ENCODE measurements around the gene CCP110.

The CCP110 gene

DNA sequence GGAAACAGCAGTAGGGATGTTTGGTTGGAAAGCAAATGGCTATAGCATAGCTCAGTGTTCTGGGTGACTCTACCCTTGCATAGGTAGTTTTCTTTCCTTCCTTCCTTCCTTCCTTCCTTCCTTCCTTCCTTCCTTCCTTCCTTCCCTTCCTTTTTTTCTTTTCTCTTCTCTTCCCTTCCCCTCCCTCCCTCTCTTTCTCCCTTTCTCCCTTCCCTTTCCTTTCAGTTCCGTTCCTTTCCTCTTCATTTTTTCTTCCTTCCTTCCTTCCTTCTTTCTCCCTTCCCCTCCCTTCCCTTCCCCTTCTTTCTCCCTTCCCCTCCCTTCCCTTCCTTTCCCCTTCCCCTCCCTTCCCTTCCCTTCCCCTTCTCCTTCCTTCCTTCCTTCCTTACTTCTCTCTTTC lies 33.1 kb upstream of the CCP110 start:
- Histone ChIP-seq H2BK120ac (ENCODE audit: low read depth, low read length) (no peak overlapping the region), H2BK5ac (ENCODE audit: low read length) (no peak overlapping the region), H2AK5ac (ENCODE audit: low read depth, low read length) (no peak overlapping the region), H3K18ac (ENCODE audit: low read length) (no peak overlapping the region), H2AFZ (ENCODE audit: low read length) (no peak overlapping the region), H3K14ac (ENCODE audit: low read length) (no peak overlapping the region), H3K79me1 (ENCODE audit: low read depth, low read length) (no peaks in the 10 kb centered on the region), H3K4me3 (ENCODE audit: low read length in 2 of 2) (no peak overlapping the region), H4K91ac (ENCODE audit: low read depth, low read length, poor library complexity) (no peak overlapping the region), H3K4me2 (ENCODE audit: insufficient read depth, low read length, poor library complexity, severe bottlenecking) (no peak overlapping the region), H3K36me3 (replicated peaks in 1 of 2; ENCODE audit: control insufficient read depth in 2 of 2, insufficient read depth in 2 of 2, low read length in 2 of 2) (no peaks in the 10 kb centered on the region), H3K4me1 (ENCODE audit: control insufficient read depth in 2 of 2, insufficient read depth in 1 of 2, low read depth in 1 of 2, low read length in 2 of 2) (peaks cover 3 to 10% of the 10 kb centered on the region in 2 donors), H2BK12ac (ENCODE audit: low read length) (no peak overlapping the region), H2BK15ac (ENCODE audit: low read length) (no peak overlapping the region), H3K23ac (ENCODE audit: low read depth, low read length, poor library complexity) (no peak overlapping the region), H3K27me3 (ENCODE audit: control insufficient read depth in 3 of 3, insufficient read depth in 3 of 3, low read depth in 1 of 3, low read length in 3 of 3) (peaks cover 0 to 4% (median 0%) of the 10 kb centered on the region in 3 experiments), H3K27ac (replicated peaks; ENCODE audit: low read length) (no peak overlapping the region), H3K4ac (ENCODE audit: low read length) (no peak overlapping the region), H3K9me3 (replicated peaks in 1 of 2; ENCODE audit: control insufficient read depth in 2 of 2, insufficient read depth in 1 of 2, low read depth in 1 of 2, low read length in 2 of 2) (no peaks in the 10 kb centered on the region), H3K9ac (ENCODE audit: low read depth, low read length, poor library complexity) (no peak overlapping the region), H4K8ac (ENCODE audit: low read depth, low read length) (no peak overlapping the region)
- DNase-seq (ENCODE audit: low spot score): no peak
- WGBS, 2 donors (ENCODE audit: extremely low coverage in 2 of 2, insufficient read length in 2 of 2, insufficient replicate concordance in 1 of 2): no CpG with 5 or more reads among the region's 1 CpG

DNA sequence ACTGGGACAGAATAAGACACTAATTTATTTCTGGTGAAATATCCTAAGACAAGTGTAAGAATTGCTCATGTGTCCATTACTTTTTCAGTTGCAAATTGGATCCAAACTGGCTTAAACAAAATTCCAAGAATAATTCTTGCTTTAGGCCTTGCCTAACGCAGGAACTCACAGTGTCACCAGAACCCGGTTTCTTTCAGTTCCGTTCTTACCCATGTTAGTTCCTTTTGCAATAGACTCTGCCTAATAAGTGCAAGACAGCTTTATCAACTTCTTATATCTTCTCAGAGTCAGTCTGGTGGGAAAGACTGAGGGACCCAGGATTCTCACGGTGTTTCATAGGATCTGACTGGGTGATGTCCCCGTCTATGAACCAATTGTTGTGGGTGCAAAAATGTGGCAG lies 26.6 kb upstream of the CCP110 start:
- Histone ChIP-seq H3K9me3 (replicated peaks in 1 of 2; ENCODE audit: control insufficient read depth in 2 of 2, insufficient read depth in 1 of 2, low read depth in 1 of 2, low read length in 2 of 2) (no peaks in the 10 kb centered on the region), H3K14ac (ENCODE audit: low read length) (no peak overlapping the region), H3K4me1 (ENCODE audit: control insufficient read depth in 2 of 2, insufficient read depth in 1 of 2, low read depth in 1 of 2, low read length in 2 of 2) (no peaks in the 10 kb centered on the region), H3K79me1 (ENCODE audit: low read depth, low read length) (no peaks in the 10 kb centered on the region), H2BK15ac (ENCODE audit: low read length) (no peak overlapping the region), H3K27ac (replicated peaks; ENCODE audit: low read length) (no peak overlapping the region), H2BK5ac (ENCODE audit: low read length) (no peak overlapping the region), H3K36me3 (replicated peaks in 1 of 2; ENCODE audit: control insufficient read depth in 2 of 2, insufficient read depth in 2 of 2, low read length in 2 of 2) (peaks cover 2 to 31% of the 10 kb centered on the region in 2 donors), H3K4me2 (ENCODE audit: insufficient read depth, low read length, poor library complexity, severe bottlenecking) (no peak overlapping the region), H3K27me3 (ENCODE audit: control insufficient read depth in 3 of 3, insufficient read depth in 3 of 3, low read depth in 1 of 3, low read length in 3 of 3) (no peaks in the 10 kb centered on the region), H2BK120ac (ENCODE audit: low read depth, low read length) (no peak overlapping the region), H3K18ac (ENCODE audit: low read length) (no peak overlapping the region), H2AFZ (ENCODE audit: low read length) (no peak overlapping the region), H2AK5ac (ENCODE audit: low read depth, low read length) (no peak overlapping the region), H3K4me3 (ENCODE audit: low read length in 2 of 2) (no peak overlapping the region), H2BK12ac (ENCODE audit: low read length) (no peak overlapping the region), H3K9ac (ENCODE audit: low read depth, low read length, poor library complexity) (no peak overlapping the region), H3K4ac (ENCODE audit: low read length) (no peak overlapping the region), H3K23ac (ENCODE audit: low read depth, low read length, poor library complexity) (no peak overlapping the region), H4K8ac (ENCODE audit: low read depth, low read length) (no peak overlapping the region), H4K91ac (ENCODE audit: low read depth, low read length, poor library complexity) (no peak overlapping the region)
- DNase-seq (ENCODE audit: low spot score): no peak
- no CpG with 5 or more reads among the region's 5 CpGs for WGBS, 2 donors (ENCODE audit: extremely low coverage in 2 of 2, insufficient read length in 2 of 2, insufficient replicate concordance in 1 of 2)

DNA sequence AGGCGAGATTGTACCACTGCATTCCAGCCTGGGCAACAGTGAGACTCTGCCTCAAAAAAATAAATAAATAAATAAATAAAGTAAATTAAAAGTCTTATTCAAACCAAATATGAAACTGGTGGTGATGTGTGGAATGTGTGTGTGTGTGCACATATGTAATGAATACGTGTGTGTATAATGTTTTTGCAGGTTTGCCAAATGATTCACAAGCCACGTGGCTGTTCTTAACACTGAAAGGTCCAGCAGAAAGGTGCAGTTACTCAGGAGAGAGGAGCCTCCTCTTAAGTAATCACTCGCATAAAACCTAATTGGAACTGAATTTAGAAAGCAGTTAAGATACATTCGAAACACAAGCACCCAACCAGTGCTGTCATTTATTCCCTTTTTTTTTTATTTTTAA lies 24.7 kb upstream of the CCP110 start:
- WGBS, 2 donors (ENCODE audit: extremely low coverage in 2 of 2, insufficient read length in 2 of 2, insufficient replicate concordance in 1 of 2): no CpG with 5 or more reads among the region's 5 CpGs
- no peak overlapping the region for H3K14ac ChIP-seq (ENCODE audit: low read length)

DNA sequence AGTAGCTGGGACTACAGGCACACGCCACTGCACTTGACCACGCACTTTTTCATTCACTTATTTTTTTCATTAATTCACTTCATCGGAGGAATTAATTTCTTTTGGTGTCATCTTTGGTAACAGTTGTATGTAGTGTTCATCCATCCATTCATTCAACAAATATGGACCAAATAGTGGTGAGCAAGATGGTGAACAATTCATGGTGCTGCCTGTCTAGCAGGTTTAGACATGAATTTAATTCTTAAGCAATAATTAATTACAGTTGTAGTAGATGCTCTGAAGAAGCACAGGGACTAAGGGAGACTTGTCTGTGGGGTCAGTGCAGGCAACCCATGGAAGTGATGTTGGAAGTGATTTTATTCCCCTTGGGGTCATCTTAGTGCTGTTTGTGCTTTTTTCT lies 24.3 kb upstream of the CCP110 start:
- WGBS, 2 donors (ENCODE audit: extremely low coverage in 2 of 2, insufficient read length in 2 of 2, insufficient replicate concordance in 1 of 2): no CpG with 5 or more reads among the region's 3 CpGs

More for the DNA sequence above, 24.7 kb upstream of the CCP110 start:
- no peak overlapping the region for H2AFZ ChIP-seq (ENCODE audit: low read length)
- no peak overlapping the region for H2BK5ac ChIP-seq (ENCODE audit: low read length)
- no peak overlapping the region for H2AK5ac ChIP-seq (ENCODE audit: low read depth, low read length)
- H2BK15ac ChIP-seq (ENCODE audit: low read length): no peak overlapping the region
- no peak overlapping the region for H4K8ac ChIP-seq (ENCODE audit: low read depth, low read length)
- peaks cover 9 to 49% of the 10 kb centered on the region in 2 donors for H3K36me3 ChIP-seq (replicated peaks in 1 of 2; ENCODE audit: control insufficient read depth in 2 of 2, insufficient read depth in 2 of 2, low read length in 2 of 2)
- H3K4me2 ChIP-seq (ENCODE audit: insufficient read depth, low read length, poor library complexity, severe bottlenecking): no peak overlapping the region
- H3K4ac ChIP-seq (ENCODE audit: low read length): no peak overlapping the region
- H3K4me1 ChIP-seq (ENCODE audit: control insufficient read depth in 2 of 2, insufficient read depth in 1 of 2, low read depth in 1 of 2, low read length in 2 of 2): no peaks in the 10 kb centered on the region
- no peak overlapping the region for H3K9ac ChIP-seq (ENCODE audit: low read depth, low read length, poor library complexity)
- H2BK12ac ChIP-seq (ENCODE audit: low read length): no peak overlapping the region
- no peak overlapping the region for H2BK120ac ChIP-seq (ENCODE audit: low read depth, low read length)
- H3K18ac ChIP-seq (ENCODE audit: low read length): no peak overlapping the region
- no peaks in the 10 kb centered on the region for H3K9me3 ChIP-seq (replicated peaks in 1 of 2; ENCODE audit: control insufficient read depth in 2 of 2, insufficient read depth in 1 of 2, low read depth in 1 of 2, low read length in 2 of 2)
- DNase-seq (ENCODE audit: low spot score): no peak
- H3K79me1 ChIP-seq (ENCODE audit: low read depth, low read length): no peaks in the 10 kb centered on the region
- no peaks in the 10 kb centered on the region for H3K27me3 ChIP-seq (ENCODE audit: control insufficient read depth in 3 of 3, insufficient read depth in 3 of 3, low read depth in 1 of 3, low read length in 3 of 3)
- no peak overlapping the region for H3K23ac ChIP-seq (ENCODE audit: low read depth, low read length, poor library complexity)
- no peak overlapping the region for H4K91ac ChIP-seq (ENCODE audit: low read depth, low read length, poor library complexity)
- H3K4me3 ChIP-seq (ENCODE audit: low read length in 2 of 2): no peak overlapping the region
- no peak overlapping the region for H3K27ac ChIP-seq (replicated peaks; ENCODE audit: low read length)

More for the DNA sequence above, 24.3 kb upstream of the CCP110 start:
- no peaks in the 10 kb centered on the region for H3K9me3 ChIP-seq (replicated peaks in 1 of 2; ENCODE audit: control insufficient read depth in 2 of 2, insufficient read depth in 1 of 2, low read depth in 1 of 2, low read length in 2 of 2)
- H2BK15ac ChIP-seq (ENCODE audit: low read length): no peak overlapping the region
- no peak overlapping the region for H3K4me2 ChIP-seq (ENCODE audit: insufficient read depth, low read length, poor library complexity, severe bottlenecking)
- H3K14ac ChIP-seq (ENCODE audit: low read length): no peak overlapping the region
- H2BK120ac ChIP-seq (ENCODE audit: low read depth, low read length): no peak overlapping the region
- no peak overlapping the region for H2BK5ac ChIP-seq (ENCODE audit: low read length)
- H3K79me1 ChIP-seq (ENCODE audit: low read depth, low read length): no peaks in the 10 kb centered on the region
- H3K4me1 ChIP-seq (ENCODE audit: control insufficient read depth in 2 of 2, insufficient read depth in 1 of 2, low read depth in 1 of 2, low read length in 2 of 2): no peaks in the 10 kb centered on the region
- no peak overlapping the region for H3K23ac ChIP-seq (ENCODE audit: low read depth, low read length, poor library complexity)
- H3K36me3 ChIP-seq (replicated peaks in 1 of 2; ENCODE audit: control insufficient read depth in 2 of 2, insufficient read depth in 2 of 2, low read length in 2 of 2): peaks cover 12 to 54% of the 10 kb centered on the region in 2 donors
- H2AFZ ChIP-seq (ENCODE audit: low read length): no peak overlapping the region
- H3K18ac ChIP-seq (ENCODE audit: low read length): no peak overlapping the region
- no peak overlapping the region for H3K27ac ChIP-seq (replicated peaks; ENCODE audit: low read length)
- H3K27me3 ChIP-seq (ENCODE audit: control insufficient read depth in 3 of 3, insufficient read depth in 3 of 3, low read depth in 1 of 3, low read length in 3 of 3): no peaks in the 10 kb centered on the region
- H3K9ac ChIP-seq (ENCODE audit: low read depth, low read length, poor library complexity): no peak overlapping the region
- H3K4me3 ChIP-seq (ENCODE audit: low read length in 2 of 2): no peak overlapping the region
- H2BK12ac ChIP-seq (ENCODE audit: low read length): no peak overlapping the region
- H4K8ac ChIP-seq (ENCODE audit: low read depth, low read length): no peak overlapping the region
- H4K91ac ChIP-seq (ENCODE audit: low read depth, low read length, poor library complexity): no peak overlapping the region
- H3K4ac ChIP-seq (ENCODE audit: low read length): no peak overlapping the region
- H2AK5ac ChIP-seq (ENCODE audit: low read depth, low read length): no peak overlapping the region
- no peak for DNase-seq (ENCODE audit: low spot score)
